Brain microvascular endothelial cell (primary cell): ENCODE results near the gene CDHR5.

Experiments
- DNase-seq: peaks from one replicate; pipeline ENCODE4 v3.0.0-alpha.2; 2020
- H3K27ac ChIP-seq: fragments of 250-450 bp; sonication (Bioruptor Pico); 2 replicates; pipeline ENCODE4 v1.5.1; 2020; ENCODE audit warnings: mild to moderate bottlenecking, moderate library complexity
- H3K27me3 ChIP-seq: fragments of 250-450 bp; sonication (Bioruptor Pico); replicated peaks from 2 replicates; pipeline ENCODE4 v1.5.1; 2020; ENCODE audit warnings: mild to moderate bottlenecking
- H3K36me3 ChIP-seq: fragments of 250-450 bp; sonication (Bioruptor Pico); replicated peaks from 2 replicates; pipeline ENCODE4 v1.5.1; 2020; ENCODE audit warnings: mild to moderate bottlenecking
- H3K4me3 ChIP-seq: 2 replicates; pipeline ENCODE4 v1.5.1; 2011; ENCODE audit warnings: low read depth, mild to moderate bottlenecking, control low read depth, low read length, moderate library complexity
- in situ Hi-C: cut with HindIII; loops from 2 replicates; pipeline ENCODE4 v1.10.0; 2017; ENCODE audit warnings: low sequenced_read_pairs, low pct_ligation_motif_present
- TF ChIP-seq, protein P1 (sequence below): IDR thresholded peaks from 2 replicates; pipeline ENCODE4 v1.5.1; 2011; ENCODE audit warnings: low read depth, mild to moderate bottlenecking, moderate library complexity, low read length, control low read depth, inconsistent platforms; ENCODE audit errors: missing control alignments

CDHR5 gene

DNA sequence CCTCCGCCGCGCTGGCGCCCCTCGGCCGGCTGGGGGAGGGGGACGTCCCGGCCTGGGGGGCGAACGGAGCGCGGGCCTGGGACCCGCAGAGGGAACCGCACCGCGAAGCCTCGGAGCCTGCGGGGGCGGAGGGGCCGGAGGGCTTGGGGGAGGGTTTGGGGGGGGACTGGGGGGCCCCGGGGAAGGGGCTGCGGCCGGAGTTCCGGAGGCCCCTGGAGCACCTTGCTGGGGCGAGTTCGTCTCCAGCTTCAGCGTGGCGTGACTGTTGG is 2.5 kb upstream of the CDHR5 start:
- Histone ChIP-seq H3K36me3 (no peaks in the 10 kb centered on the region), H3K27me3 (peaks cover 2% of the 10 kb centered on the region), H3K4me3 (no peak overlapping the region), H3K27ac (no peak overlapping the region)
- no peak for DNase-seq
- in situ Hi-C loops, result no loop called here
- TF ChIP-seq, protein P1, sequence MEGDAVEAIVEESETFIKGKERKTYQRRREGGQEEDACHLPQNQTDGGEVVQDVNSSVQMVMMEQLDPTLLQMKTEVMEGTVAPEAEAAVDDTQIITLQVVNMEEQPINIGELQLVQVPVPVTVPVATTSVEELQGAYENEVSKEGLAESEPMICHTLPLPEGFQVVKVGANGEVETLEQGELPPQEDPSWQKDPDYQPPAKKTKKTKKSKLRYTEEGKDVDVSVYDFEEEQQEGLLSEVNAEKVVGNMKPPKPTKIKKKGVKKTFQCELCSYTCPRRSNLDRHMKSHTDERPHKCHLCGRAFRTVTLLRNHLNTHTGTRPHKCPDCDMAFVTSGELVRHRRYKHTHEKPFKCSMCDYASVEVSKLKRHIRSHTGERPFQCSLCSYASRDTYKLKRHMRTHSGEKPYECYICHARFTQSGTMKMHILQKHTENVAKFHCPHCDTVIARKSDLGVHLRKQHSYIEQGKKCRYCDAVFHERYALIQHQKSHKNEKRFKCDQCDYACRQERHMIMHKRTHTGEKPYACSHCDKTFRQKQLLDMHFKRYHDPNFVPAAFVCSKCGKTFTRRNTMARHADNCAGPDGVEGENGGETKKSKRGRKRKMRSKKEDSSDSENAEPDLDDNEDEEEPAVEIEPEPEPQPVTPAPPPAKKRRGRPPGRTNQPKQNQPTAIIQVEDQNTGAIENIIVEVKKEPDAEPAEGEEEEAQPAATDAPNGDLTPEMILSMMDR, result no peak

DNA sequence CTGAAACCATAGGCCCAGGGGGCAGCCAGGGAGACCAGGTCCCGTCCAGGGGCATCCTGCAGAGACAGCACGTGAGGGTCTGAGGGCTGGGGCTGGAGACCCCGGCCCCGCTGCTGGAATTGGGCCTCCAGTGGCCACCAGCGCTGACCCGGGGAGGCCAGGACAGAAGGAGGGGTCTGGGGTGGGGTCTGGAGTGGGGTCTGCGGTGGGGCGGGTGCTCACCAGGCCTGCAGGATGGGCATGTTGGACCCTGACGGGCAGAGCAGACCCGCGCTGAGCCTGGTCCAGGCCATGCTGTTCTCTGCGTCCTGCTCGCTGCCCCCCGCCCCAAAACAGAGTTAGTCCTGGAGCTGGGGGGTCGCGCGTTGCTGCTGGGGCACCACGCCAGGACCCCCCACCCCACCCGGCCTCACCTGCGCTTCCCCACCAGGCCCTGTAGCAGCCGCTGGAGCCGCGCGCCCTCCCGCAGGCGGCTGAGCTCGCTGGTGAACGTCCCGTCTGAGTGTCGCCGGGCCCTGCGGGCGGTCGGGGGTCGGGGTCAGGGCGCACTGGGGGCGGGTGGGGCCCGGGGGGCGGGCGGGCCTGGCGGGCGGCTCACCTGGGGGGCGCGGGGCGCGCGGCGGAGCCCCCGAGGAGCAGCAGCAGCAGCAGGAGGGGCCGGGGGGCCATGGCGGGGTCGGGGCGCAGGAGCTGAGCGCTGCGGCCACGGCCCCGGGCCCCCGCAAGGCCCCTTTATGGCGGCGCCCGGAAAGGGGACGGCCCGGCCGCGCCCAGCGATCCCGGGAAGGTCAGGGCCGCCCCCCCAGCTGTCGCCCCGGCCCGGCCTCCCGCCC is 1.9 kb upstream of the CDHR5 start, which contains the start of gene SCT:
Gene SCT (minus strand): TSS at position 707 of the 833 bp plus-strand sequence. CDS start 38 bp downstream, at position 669.
- Histone ChIP-seq H3K4me3 (no peak within 1 kb of the TSS), H3K36me3 (no peaks in the 10 kb centered on the region), H3K27ac (no peak within 1 kb of the TSS), H3K27me3 (peaks cover 2% of the 10 kb centered on the region)
- in situ Hi-C loops, result no loop called here
- no peak for DNase-seq
- TF ChIP-seq, protein P1, result no peak

DNA sequence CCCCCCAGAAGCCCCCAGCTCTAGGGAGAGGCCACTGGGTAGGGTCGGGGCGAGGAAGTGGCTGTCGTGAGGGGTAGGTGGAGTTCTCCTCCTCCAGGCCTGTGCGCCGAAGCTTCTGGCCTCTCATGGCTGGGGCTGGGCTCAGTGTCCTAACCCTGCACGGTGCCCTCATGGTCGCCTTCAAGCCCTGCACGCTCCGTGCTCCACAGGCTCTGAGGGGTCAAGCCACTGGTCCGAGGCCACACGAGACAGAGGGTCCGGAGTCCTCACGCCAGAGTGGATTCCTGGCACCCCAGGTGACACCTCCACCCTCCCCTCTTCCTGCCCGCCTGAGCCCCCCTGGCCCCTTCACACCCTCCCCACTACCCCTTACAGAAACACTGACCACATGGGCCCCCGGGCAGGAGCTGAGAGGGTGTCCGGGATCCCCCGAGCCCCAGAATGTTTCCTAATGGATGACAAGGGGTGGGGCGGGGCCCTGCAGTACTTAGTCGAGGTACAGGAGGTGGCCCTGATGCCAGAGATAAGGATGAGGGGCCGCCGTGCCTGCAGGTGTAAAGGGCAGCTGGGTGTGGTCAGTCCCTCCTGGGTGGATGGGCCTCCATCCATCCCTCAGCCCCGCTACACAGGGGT is 997 bp upstream of the CDHR5 start:
- DNase-seq, result no peak
- Histone ChIP-seq H3K4me3 (no peak overlapping the region), H3K27me3 (peaks cover 2% of the 10 kb centered on the region), H3K27ac (no peak overlapping the region), H3K36me3 (no peaks in the 10 kb centered on the region)
- TF ChIP-seq, protein P1, result no peak
- in situ Hi-C loops, result no loop called here

DNA sequence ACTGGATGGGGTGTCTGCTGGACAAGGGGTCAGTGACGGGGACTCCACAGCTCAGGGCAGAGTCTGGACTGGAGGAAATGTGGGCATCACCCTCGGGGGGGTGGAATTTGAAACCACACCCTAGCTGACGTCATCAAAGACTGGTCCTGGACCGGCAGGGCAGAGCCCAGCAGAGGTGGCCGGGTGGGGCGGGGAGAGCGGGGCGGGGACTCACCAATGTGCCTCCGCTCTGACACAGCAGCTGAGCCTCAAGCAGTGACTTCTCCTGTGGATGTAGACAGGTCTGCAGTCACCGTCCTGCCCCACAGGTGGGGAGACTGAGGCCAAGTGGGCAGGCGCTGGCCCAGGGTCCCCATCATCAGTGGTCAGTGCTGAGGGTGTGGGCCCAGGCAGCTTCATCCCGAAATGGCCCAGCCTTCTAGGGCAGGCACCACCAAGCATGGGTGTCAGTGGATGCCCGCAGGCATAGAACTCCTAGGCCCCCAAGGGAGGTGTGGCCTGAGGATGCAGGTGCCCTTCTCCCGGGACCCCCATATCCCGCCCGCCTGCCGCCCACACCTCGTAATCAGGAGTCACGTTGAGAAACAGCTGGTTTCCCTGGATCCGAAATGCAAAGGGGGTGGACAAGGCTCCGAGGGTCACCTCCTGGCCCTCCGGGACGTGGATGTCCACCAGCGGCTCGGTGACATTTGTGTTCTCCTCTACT is 603 bp downstream of the CDHR5 start:
- Histone ChIP-seq H3K36me3 (no peaks in the 10 kb centered on the region), H3K27ac (no peak overlapping the region), H3K27me3 (peaks cover 2% of the 10 kb centered on the region), H3K4me3 (no peak overlapping the region)
- in situ Hi-C loops, result no loop called here
- no peak for DNase-seq
- TF ChIP-seq, protein P1, result no peak

DNA sequence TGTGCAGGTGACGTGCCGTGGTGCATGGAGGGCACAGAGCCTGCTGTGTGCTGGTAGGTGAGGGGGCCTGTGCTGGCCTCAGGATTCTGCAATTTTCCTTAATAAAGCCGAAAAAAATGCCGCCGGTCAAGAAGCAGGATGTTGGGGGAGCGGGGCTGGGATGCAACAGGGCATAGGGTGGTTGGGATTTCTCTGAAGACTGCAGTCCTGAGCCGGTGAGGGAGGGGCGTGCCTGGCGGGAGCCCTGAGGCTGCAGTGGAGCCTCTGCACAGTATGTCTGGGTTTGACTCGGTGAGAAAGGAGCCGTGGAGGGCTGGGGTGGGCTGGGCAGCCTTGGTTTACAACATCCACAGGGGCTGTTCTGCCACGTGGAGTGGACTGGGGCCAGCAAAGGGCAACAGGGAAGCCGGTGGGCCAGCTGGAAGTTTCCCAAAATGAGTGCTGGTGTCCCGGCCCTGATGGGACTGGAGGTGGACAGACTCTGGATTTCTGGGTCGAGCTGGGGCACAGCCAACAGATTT is 1.3 kb downstream of the CDHR5 start:
- H3K27ac ChIP-seq, result no peak overlapping the region
- TF ChIP-seq, protein P1, result no peak
- H3K4me3 ChIP-seq, result no peak overlapping the region
- no peaks in the 10 kb centered on the region for H3K36me3 ChIP-seq
- H3K27me3 ChIP-seq, result peaks cover 2% of the 10 kb centered on the region
- no peak for DNase-seq
- in situ Hi-C loops, result no loop called here
